Heart right ventricle (tissue), 16 donors: ENCODE results near the gene DNAJC5G. TPM values are rescaled to one million over a fixed set of nuclear protein-coding genes. Genes with fewer than 3 reads are reported as not detected.

Experiments
- ATAC-seq, 8 donors: fragments of 200-7000 bp; cut with Tn5 transposase; one replicate each; pipeline ENCODE4 v1.9.1; 2020; ENCODE audit warnings: mild to moderate bottlenecking in 8 of 8, moderate library complexity in 8 of 8, moderate number of reproducible peaks in 1 of 8
- DNase-seq, 2 donors: peaks; one replicate each; pipeline ENCODE4 v3.0.0-alpha.2; 2020
- H3K27ac ChIP-seq, 10 donors: fragments of 200-600 bp; sonication (generic) in 2 of 10; one replicate each; pipeline versions ENCODE4 v1.5.0 to v1.8.0; 2020 to 2022; ENCODE audit warnings: mild to moderate bottlenecking in 3 of 10
- H3K27me3 ChIP-seq, 7 donors: fragments of 200-600 bp; one replicate each; pipeline ENCODE4 v1.8.0; 2021 to 2022; ENCODE audit warnings: mild to moderate bottlenecking in 2 of 7
- H3K36me3 ChIP-seq, 9 donors: fragments of 200-600 bp; sonication (generic) in 1 of 9; one replicate each; pipeline versions ENCODE4 v1.5.0 to v1.8.0; 2020 to 2022; ENCODE audit warnings: mild to moderate bottlenecking in 2 of 9
- H3K4me1 ChIP-seq, 9 donors: fragments of 200-600 bp; sonication (generic) in 1 of 9; one replicate each; pipeline versions ENCODE4 v1.5.0 to v1.8.0; 2020 to 2022; ENCODE audit warnings: mild to moderate bottlenecking in 4 of 9
- H3K4me3 ChIP-seq, 10 donors: fragments of 200-600 bp; sonication (generic) in 2 of 10; one replicate each; pipeline versions ENCODE4 v1.5.0 to v1.8.0; 2020 to 2022; ENCODE audit warnings: mild to moderate bottlenecking in 7 of 10, moderate library complexity in 2 of 10
- H3K9me3 ChIP-seq, 11 donors: fragments of 200-600 bp in 10 of 11; sonication (generic) in 2 of 11; one replicate each; pipeline versions ENCODE4 v1.5.0 to v1.8.0; 2013 to 2022; ENCODE audit warnings: mild to moderate bottlenecking in 2 of 11, control low read depth in 1 of 11, moderate library complexity in 1 of 11
- CTCF ChIP-seq, 9 donors: fragments of 200-600 bp; sonication (generic) in 2 of 9; IDR thresholded peaks; one replicate each; pipeline versions ENCODE4 v1.5.0 to v1.8.0; 2021 to 2022; ENCODE audit warnings: antibody characterized with exemption in 9 of 9, mild to moderate bottlenecking in 5 of 9, moderate library complexity in 1 of 9
- WGBS, 2 donors: extraction: QIAGEN DNeasy Blood & Tissue Kit; methylation state at CpG; one replicate each; pipeline ENCODE4 v1.1.7; 2013; ENCODE audit warnings: inconsistent platforms in 1 of 2; 5-methylcytosine and 5-hydroxymethylcytosine counted together
- intact Hi-C, 10 donors: fragments of 100-400 bp; cut with DNase I; formaldehyde crosslinking; loops; one replicate each; pipeline versions ENCODE4 v1.11.1 to v1.14.2; 2022
- polyA plus RNA-seq, 2 donors: library from polyadenylated mRNA; stranded (reverse); fragments of 200-250 nt; gene quantifications; one replicate each; pipeline ENCODE4 v1.2.3, GENCODE V29; 2013
- total RNA-seq, 10 donors: library from RNA; stranded (reverse); fragmentation: NEBNext Ultra II Directional in 3 of 10; extraction: Animal tissue kit (Norgen Biotek cat#: 25700) in 3 of 10; gene quantifications; one replicate each; pipeline versions ENCODE4 v1.2.1 to v1.2.4, GENCODE V29; 2021 to 2023
- donor health status: Arrhythmogenic right ventricular cardiomyopathy.
- donor health status: ischemic (EF 13 %, LVEDD 7.1; RV severe dilation, severe dysfunction).
- donor health status: healthy with polysubstance abuse.
- donor health status: DM: no; HTN: yes; CAD: no.
- donor health status: DM: no; HTN: no; CAD: no.
- donor health status: ischemic (EF 25% LVEDD 6.9; RV normal size, moderate dysfunction).
- donor health status: ischemic (EF 25% LVEDD 5.7; RV mildly dilated, moderate dysfunction).
- donor health status: healthy.
- donor health status: DM: yes; HTN: yes; CAD: no.
- donor health status: Ischemic cardiomyopathy.
- donor health status: ischemic (EF 35%, LVEDD 5.7; RV mildly dilated, moderate dysfunction).
- donor health status: nonischemic (EF 11% LVEDD 7.7; RV severe dilation, severe dysfunction).
- donor health status: DM: yes; HTN: yes; CAD: no.
- donor health status: PGD.
- donor health status: ischemic (EF 29% LVEDD 5.4; RV normal size, mild dysfunction).
- donor health status: nonischemic (EF 23%, LVEDD 6.1; RV moderate dilation, normal function).

The DNAJC5G gene
- total and polyA plus RNA-seq, 12 donors: 0.19 to 6.0 (median 1.6) TPM

DNA sequence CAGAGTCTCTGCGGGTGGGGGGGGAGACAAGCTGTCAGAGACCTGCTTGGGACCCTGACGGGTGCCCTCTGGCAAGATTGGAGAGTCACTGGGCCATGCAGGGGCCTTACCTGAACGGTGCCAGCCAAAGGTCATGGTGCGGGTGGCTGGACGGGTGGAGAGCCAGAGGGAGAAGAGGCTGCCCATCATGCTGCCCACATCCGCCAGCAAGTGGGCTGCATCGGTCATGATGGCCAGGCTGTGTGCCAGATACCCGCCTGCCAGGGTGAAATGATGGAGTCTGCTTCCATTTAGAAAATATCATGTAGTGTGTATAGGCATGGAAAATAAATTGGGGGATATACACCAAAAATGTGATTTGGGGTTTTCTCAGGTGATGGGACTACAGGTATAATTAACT is 17.2 kb upstream of the DNAJC5G start:
- ATAC-seq (no peak), DNase-seq (no peak)
- no peaks in the 10 kb centered on the region for H3K9me3 ChIP-seq
- H3K4me3 ChIP-seq: no peak overlapping the region
- 83 to 88% methylated on average over 8 of the region's 8 CpGs for WGBS, 2 donors
- H3K4me1 ChIP-seq: peaks cover 0 to 27% (median 15%) of the 10 kb centered on the region in 9 donors
- H3K36me3 ChIP-seq: no peaks in the 10 kb centered on the region
- peaks cover 0 to 85% (median 74%) of the 10 kb centered on the region in 7 donors for H3K27me3 ChIP-seq
- intact Hi-C loops: loop anchor here in 1 of 10 donors (10.0 kb wide), 1 partner anchor 47 kb away; the partner anchor contains the start of gene UCN
- no peak overlapping the region for H3K27ac ChIP-seq
- TF ChIP-seq CTCF (IDR thresholded peaks at IDR 0.05): no peak

DNA sequence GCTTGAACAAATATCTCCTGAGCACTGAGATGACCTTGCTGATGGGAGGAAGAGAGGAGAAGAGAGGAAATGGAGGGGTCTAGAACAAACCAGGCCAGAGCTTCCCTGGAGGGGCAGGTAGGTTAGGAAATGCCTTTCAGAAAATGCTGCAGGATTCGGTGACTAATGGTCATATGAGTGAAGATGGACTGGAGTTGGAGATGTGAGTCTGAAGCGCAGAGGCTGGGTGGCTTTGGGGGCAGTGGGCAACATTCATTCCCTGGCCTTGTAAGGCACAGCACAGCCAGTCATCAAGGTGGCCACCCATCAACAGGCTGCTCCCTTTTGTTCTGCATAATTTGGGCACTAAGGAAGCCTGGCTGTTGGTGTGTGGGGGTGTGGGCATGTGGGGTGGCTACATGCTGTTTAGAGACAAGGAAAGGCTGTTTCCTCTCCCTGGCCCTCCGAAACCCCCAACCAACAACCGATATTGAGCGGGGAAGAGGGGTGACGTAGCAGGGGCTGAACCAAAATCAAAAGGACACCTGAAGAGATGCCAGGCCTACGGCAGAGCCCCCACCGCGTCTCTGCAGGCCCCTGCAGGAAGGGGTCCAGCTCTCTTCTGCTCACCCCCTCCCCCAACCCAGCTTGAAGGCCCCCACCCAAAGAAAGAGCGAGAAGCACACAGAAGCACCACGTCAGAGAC is 13.8 kb upstream of the DNAJC5G start:
- TF ChIP-seq CTCF (IDR thresholded peaks at IDR 0.05): no peak
- H3K27ac ChIP-seq: no peak overlapping the region
- no peaks in the 10 kb centered on the region for H3K36me3 ChIP-seq
- ATAC-seq: no peak
- no peaks in the 10 kb centered on the region for H3K9me3 ChIP-seq
- 42 to 45% methylated on average over 11 of the region's 11 CpGs for WGBS, 2 donors
- peaks cover 0 to 40% (median 34%) of the 10 kb centered on the region in 9 donors for H3K4me1 ChIP-seq
- peaks cover 0 to 92% (median 84%) of the 10 kb centered on the region in 7 donors for H3K27me3 ChIP-seq
- peak overlapping the region in 6 of 10 donors; percentile 61 to 68 (median 64) for H3K4me3 ChIP-seq
- intact Hi-C loops: loop anchor here in 2 of 10 donors (5.0 to 10.0 kb wide), 2 partner anchors 46 to 307 kb away; partner anchors contain the start of gene UCN (in 1 of the 2)
- DNase-seq: no peak

DNA sequence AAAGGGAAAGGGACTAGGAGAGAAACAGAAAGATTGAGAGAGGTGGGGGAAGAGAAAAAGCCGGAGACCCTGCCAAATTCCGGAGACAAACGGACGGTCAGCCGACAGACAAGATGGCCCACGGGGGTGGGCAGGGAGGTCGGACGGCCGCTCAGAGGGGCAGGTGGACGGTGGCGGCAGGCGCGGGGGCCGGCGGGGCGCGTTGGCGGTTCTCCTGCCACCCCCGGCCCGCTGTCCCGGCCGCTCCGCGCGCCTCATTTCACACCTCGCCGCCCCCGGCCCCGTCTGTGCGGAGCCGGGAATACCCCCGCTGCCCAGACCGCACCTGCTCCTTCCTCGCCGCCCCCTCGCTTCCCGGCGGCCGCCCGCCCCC is 13.3 kb upstream of the DNAJC5G start:
- no peak for ATAC-seq
- no peaks in the 10 kb centered on the region for H3K36me3 ChIP-seq
- H3K27me3 ChIP-seq: peaks cover 0 to 93% (median 79%) of the 10 kb centered on the region in 7 donors
- no peak for TF ChIP-seq CTCF (IDR thresholded peaks at IDR 0.05)
- H3K9me3 ChIP-seq: no peaks in the 10 kb centered on the region
- intact Hi-C loops: loop anchor here in 2 of 10 donors (1.0 to 10.0 kb wide), 3 partner anchors 21 to 307 kb away; partner anchors contain the start of gene UCN (in 1 of the 2)
- WGBS, 2 donors: 3 to 5% methylated on average over 33 to 40 of the region's 40 CpGs
- H3K4me3 ChIP-seq: peak overlapping the region; percentile 40 to 70 (median 64)
- DNase-seq: no peak
- H3K4me1 ChIP-seq: peaks cover 0 to 40% (median 34%) of the 10 kb centered on the region in 9 donors
- H3K27ac ChIP-seq: no peak overlapping the region

DNA sequence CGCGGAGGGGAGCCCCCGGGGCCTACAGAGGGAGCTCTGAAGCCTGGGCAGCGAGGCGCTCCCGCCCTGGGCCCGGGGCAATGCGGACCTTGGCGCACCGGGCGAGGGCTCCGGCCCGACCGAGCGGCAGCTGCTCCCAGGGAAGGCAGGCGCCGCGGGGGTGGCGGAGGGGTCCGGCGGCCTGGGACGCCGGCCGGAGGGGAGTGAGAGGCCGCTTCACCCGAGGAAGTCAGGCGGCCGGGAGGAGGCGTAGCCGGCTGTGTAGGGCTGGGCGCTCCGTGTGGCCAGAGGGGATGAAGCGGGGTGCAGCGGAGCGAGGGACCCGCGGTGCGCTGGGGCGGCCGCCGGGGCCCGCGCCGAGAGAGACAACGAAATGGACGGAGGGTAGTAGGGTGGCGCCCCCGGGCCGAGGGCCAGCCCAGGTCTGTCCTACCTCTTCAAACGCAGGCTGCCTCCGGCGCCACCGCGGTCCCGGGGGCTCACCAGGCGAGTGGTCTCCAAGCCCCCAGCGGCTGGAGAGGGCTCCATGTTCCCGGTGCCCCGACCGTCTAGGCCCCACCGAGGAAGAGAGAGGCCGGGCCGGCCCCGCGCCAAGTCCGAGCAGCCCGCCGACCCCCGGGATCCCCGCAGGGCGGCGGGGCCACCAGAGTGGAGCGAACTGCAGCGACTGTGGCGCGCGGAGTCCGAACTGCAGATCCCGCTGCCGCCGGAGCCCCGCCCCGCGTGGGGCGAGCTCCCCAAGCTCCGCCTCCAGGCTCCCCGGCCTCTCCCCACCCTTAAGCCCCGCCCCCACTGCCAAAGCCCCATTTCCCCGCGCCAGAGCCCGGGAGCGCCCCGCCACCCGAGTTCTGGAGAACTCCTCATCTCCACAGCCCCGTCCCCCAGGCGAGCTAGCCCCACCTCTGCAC is 12.6 kb upstream of the DNAJC5G start, which contains the start of gene SLC30A3:
SLC30A3 (minus strand) TSS at position 669 of the 908 bp plus-strand sequence; CDS start at position 528, 141 bp downstream.
- ATAC-seq (peak; percentile 76 to 85 (median 78)), DNase-seq (peak; percentile 68 to 77)
- intact Hi-C loops: loop anchor here in 2 of 10 donors (1.0 to 10.0 kb wide), 3 partner anchors 21 to 308 kb away; partner anchors contain the start of gene UCN (in 1 of the 2)
- peaks cover 0 to 98% (median 73%) of the 10 kb centered on the region in 7 donors for H3K27me3 ChIP-seq
- peak within 1 kb of the TSS in 3 of 10 donors; percentile 9 to 39 (median 32) for H3K27ac ChIP-seq
- WGBS, 2 donors: 0% methylated on average over 89 to 96 of the region's 96 CpGs
- H3K4me3 ChIP-seq: peak within 1 kb of the TSS; percentile 40 to 70 (median 64)
- peaks cover 0 to 40% (median 34%) of the 10 kb centered on the region in 9 donors for H3K4me1 ChIP-seq
- peak in 4 of 9 donors; percentile 10 to 17 (median 14) for TF ChIP-seq CTCF (IDR thresholded peaks at IDR 0.05)
- H3K9me3 ChIP-seq: no peaks in the 10 kb centered on the region
- no peaks in the 10 kb centered on the region for H3K36me3 ChIP-seq
